Measurements from ENCODE around the gene GTPBP10. TPM values are rescaled to one million over a fixed set of nuclear protein-coding genes. Genes with fewer than 3 reads are reported as not detected.

Gene GTPBP10
- total and polyA plus RNA-seq, 10 donors, result 13.5 to 43.3 (median 21.7) TPM

DNA sequence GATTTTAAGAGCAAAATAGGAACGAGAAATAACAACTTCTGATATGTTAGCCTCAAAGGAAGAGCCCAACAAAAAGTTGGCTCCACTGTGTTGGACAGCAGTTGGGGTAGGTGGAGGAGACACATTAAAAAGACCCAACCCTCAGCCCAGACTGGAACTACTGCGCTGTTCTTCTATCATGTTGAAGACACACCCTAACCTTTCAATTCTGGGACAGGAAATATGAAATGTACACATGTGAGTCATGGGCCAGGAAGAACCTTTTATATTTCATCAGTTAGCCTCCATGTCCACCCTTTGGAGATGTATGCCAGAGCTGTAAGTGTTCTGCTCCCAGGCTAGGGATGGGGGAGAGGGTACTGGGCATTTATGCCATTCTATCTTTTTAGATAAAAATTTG lies 78.9 kb downstream of the GTPBP10 start:
- DNase-seq, result no peak
- no peaks in the 10 kb centered on the region for H3K4me1 ChIP-seq
- no peak overlapping the region for H3K4me3 ChIP-seq
- no peak overlapping the region for H3K27ac ChIP-seq
- peaks cover 0 to 5% (median 0%) of the 10 kb centered on the region in 7 donors for H3K27me3 ChIP-seq (replicated peaks in 1 of 7)
- H3K36me3 ChIP-seq, result no peaks in the 10 kb centered on the region
- no peak for TF ChIP-seq POLR2A (IDR thresholded peaks at IDR 0.05)
- no peak for TF ChIP-seq POLR2AphosphoS5 (IDR thresholded peaks at IDR 0.05)
- intact Hi-C loops (cut with DNase I; ENCODE audit: low total_unique reads), result loop anchor here (5.0 kb wide), 2 partner anchors 263 to 1638 kb away; no protein-coding TSS in a partner anchor
- WGBS, 5 donors, result 2 to 88% (median 86%) methylated on average over 2 of the region's 2 CpGs
- no peaks in the 10 kb centered on the region for H3K9me3 ChIP-seq

DNA sequence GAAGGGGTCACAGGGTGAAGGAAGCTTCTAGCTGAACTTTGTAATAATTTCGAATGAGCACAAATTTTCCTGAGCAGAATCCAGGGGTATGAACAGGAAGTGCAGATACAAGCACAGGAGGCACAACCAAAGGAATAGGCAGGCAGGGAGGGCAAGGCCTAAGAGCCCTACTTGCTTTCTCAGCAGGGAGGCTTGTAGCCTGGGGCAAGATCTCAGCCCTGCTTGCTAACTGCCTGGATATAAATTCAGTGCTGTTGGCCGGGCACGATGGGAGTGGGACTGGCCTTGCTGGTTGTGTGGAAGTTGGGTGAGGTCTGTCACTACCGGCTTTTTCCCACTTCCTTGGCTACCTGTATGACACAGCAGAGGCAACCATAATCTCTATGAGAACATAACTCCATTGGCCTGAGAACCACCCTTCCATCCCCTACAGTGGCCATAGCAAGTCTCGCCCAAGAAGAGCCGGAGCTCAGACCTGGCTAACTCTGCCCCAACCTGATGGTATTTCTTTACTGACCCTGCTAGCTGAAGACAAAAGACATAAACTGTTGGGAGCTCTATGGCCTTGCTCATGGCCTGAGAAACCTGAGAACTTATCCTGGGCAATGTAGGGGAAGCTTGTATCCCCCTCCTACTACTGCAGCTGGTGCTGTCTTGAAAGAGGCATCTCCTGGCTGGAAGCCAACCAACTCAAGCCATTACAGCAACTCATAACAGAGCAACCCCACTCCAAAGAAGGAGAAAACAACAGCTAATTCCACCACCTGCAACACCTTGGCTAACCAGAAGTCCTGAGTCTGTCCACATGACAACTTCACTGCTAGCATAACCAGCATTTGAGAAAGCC lies 84.3 kb downstream of the GTPBP10 start:
- TF ChIP-seq CTCF (IDR thresholded peaks at IDR 0.05 in 8 of 11, conservative IDR thresholded peaks at IDR 0.05 in 3 of 11), result no peak
- TF ChIP-seq POLR2A (IDR thresholded peaks at IDR 0.05), result no peak
- TF ChIP-seq POLR2AphosphoS5 (IDR thresholded peaks at IDR 0.05), result no peak
- DNase-seq, result no peak
- peaks cover 0 to 19% (median 0%) of the 10 kb centered on the region in 7 donors for H3K27me3 ChIP-seq (replicated peaks in 1 of 7)
- H3K36me3 ChIP-seq, result no peaks in the 10 kb centered on the region
- H3K27ac ChIP-seq, result no peak overlapping the region
- H3K4me1 ChIP-seq, result no peaks in the 10 kb centered on the region
- WGBS, 5 donors, result 82 to 91% (median 87%) methylated on average over 6 of the region's 6 CpGs
- peaks cover 0 to 23% (median 13%) of the 10 kb centered on the region in 8 donors for H3K9me3 ChIP-seq
- H3K4me3 ChIP-seq, result no peak overlapping the region
- intact Hi-C loops (cut with DNase I; ENCODE audit: low total_unique reads), result no loop called here

DNA sequence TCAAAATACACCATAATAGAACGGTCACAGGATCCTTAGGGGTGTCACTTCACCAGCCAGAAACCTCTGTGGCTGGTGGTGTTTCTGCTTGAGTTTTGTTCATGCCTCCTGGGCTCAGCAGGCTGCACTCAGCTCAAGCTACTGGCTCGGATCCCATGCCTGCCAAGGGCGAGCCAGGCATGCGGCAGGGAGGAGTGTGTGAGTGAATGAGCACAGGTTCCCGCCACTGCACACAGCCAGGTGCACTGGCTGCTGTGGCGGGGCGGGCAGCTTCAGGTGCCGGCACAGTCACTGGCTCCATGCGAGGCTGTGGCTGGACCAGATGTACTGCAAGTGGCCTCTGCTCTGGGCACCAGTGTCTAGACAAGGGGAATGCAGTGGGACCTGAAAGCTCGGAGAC lies 86.2 kb downstream of the GTPBP10 start:
- WGBS, 5 donors, result 68 to 79% (median 71%) methylated on average over 7 to 10 of the region's 10 CpGs

GRCh38 chr7:90433221-90433620 lies 86.7 kb downstream of the GTPBP10 start:
- Histone ChIP-seq H3K4me1 (no peaks in the 10 kb centered on the region), H3K9me3 (peaks cover 0 to 38% (median 18%) of the 10 kb centered on the region in 8 donors), H3K27me3 (replicated peaks in 1 of 7) (peaks cover 0 to 20% (median 0%) of the 10 kb centered on the region in 7 donors), H3K4me3 (no peak overlapping the region), H3K36me3 (no peaks in the 10 kb centered on the region), H3K27ac (no peak overlapping the region)
- TF ChIP-seq POLR2AphosphoS5 (IDR thresholded peaks at IDR 0.05) (no peak), CTCF (IDR thresholded peaks at IDR 0.05 in 8 of 11, conservative IDR thresholded peaks at IDR 0.05 in 3 of 11) (no peak), POLR2A (IDR thresholded peaks at IDR 0.05) (no peak)
- no peak for DNase-seq
- 72 to 91% (median 90%) methylated on average over 3 of the region's 3 CpGs for WGBS, 5 donors
- intact Hi-C loops (cut with DNase I; ENCODE audit: low total_unique reads), result no loop called here

More for the DNA sequence above, 86.2 kb downstream of the GTPBP10 start:
- no peak for DNase-seq
- intact Hi-C loops (cut with DNase I; ENCODE audit: low total_unique reads), result no loop called here
- Histone ChIP-seq H3K4me3 (no peak overlapping the region), H3K27me3 (replicated peaks in 1 of 7) (peaks cover 0 to 20% (median 0%) of the 10 kb centered on the region in 7 donors), H3K27ac (no peak overlapping the region), H3K9me3 (peaks cover 0 to 34% (median 18%) of the 10 kb centered on the region in 8 donors), H3K36me3 (no peaks in the 10 kb centered on the region), H3K4me1 (no peaks in the 10 kb centered on the region)
- TF ChIP-seq POLR2AphosphoS5 (IDR thresholded peaks at IDR 0.05) (no peak), CTCF (IDR thresholded peaks at IDR 0.05 in 8 of 11, conservative IDR thresholded peaks at IDR 0.05 in 3 of 11) (no peak), POLR2A (IDR thresholded peaks at IDR 0.05) (no peak)

Other genes starting within 250 kb of the GTPBP10 start
- gene STEAP1, start 192.2 kb upstream of the GTPBP10 start, total RNA-seq, result 10 to 100 TPM in 1 of 7 donors, 1 to 10 TPM in 6; 1.5 to 12.3 (median 4.4) TPM
- 1 to 10 TPM in 2 of 3 donors, under 1 TPM in 1; 0.67 to 1.7 (median 1.7) TPM for gene STEAP1, start 192.2 kb upstream of the GTPBP10 start, polyA plus RNA-seq
- 10 to 100 TPM in 2 of 7 donors, 1 to 10 TPM in 5; 4.8 to 15.8 (median 6.6) TPM for gene STEAP2, start 135.0 kb upstream of the GTPBP10 start, total RNA-seq
- 1 to 10 TPM in 2 of 3 donors, under 1 TPM in 1; 0.65 to 1.4 (median 1.1) TPM for gene STEAP2, start 135.0 kb upstream of the GTPBP10 start, polyA plus RNA-seq
- gene CFAP69, start 101.5 kb upstream of the GTPBP10 start, total RNA-seq, result 10 to 100 TPM in 2 of 7 donors, 1 to 10 TPM in 5; 5.2 to 15.8 (median 7.7) TPM
- gene CFAP69, start 101.5 kb upstream of the GTPBP10 start, polyA plus RNA-seq, result 1 to 10 TPM; 1.0 to 8.3 (median 4.0) TPM
- not detected for gene FAM237B, start 25.4 kb upstream of the GTPBP10 start, total RNA-seq
- not detected for gene FAM237B, start 25.4 kb upstream of the GTPBP10 start, polyA plus RNA-seq
- gene CLDN12, start 56.7 kb downstream of the GTPBP10 start, total RNA-seq, result 10 to 100 TPM in 4 of 7 donors, 1 to 10 TPM in 3; 8.5 to 17.4 (median 11.4) TPM
- gene CLDN12, start 56.7 kb downstream of the GTPBP10 start, polyA plus RNA-seq, result 10 to 100 TPM in 1 of 3 donors, 1 to 10 TPM in 2; 3.9 to 10.3 (median 4.6) TPM
- not detected for gene PTTG1IP2, start 122.9 kb downstream of the GTPBP10 start, total RNA-seq
- not detected for gene PTTG1IP2, start 122.9 kb downstream of the GTPBP10 start, polyA plus RNA-seq
- 100 to 1,000 TPM in 1 of 7 donors, 10 to 100 TPM in 6; 48.2 to 109 (median 73.5) TPM for gene CDK14, start 249.6 kb downstream of the GTPBP10 start, total RNA-seq
- gene CDK14, start 249.6 kb downstream of the GTPBP10 start, polyA plus RNA-seq, result 1 to 10 TPM; 6.6 to 8.9 (median 7.3) TPM

Measured in spleen (tissue), 11 donors.